ENCODE results near the gene ERFE. TPM values are rescaled to one million over a fixed set of nuclear protein-coding genes. Genes with fewer than 3 reads are reported as not detected.

The ERFE gene
- total and polyA plus RNA-seq, 10 of the 15 experiments (the other 5 are each of a cell fraction or from before 2014, with no cell fraction given) = not detected

GRCh38 chr2:238169048-238169707 lies 10.4 kb downstream of the ERFE start (continued):
- TF ChIP-seq BACH1 (IDR thresholded peaks at IDR 0.05; ENCODE audit: borderline replicate concordance) (no peak), BCL11A (IDR thresholded peaks at IDR 0.05; ENCODE audit: low read depth, low read length) (no peak), BCL3 (IDR thresholded peaks at IDR 0.05; ENCODE audit: borderline replicate concordance, insufficient read depth, low read depth, low read length, poor library complexity, severe bottlenecking) (no peak), ZBTB40 (IDR thresholded peaks at IDR 0.05; ENCODE audit: borderline replicate concordance) (no peak), MYB (IDR thresholded peaks at IDR 0.05; ENCODE audit: borderline replicate concordance, low read depth, low read length) (no peak), RFX5 (IDR thresholded peaks at IDR 0.05; ENCODE audit: low read depth, low read length) (no peak), RAD51 (IDR thresholded peaks at IDR 0.05) (no peak), RELA (IDR thresholded peaks at IDR 0.05; ENCODE audit: borderline replicate concordance, partially characterized antibody) (no peak), PKNOX1 (IDR thresholded peaks at IDR 0.05) (no peak), NFIC (IDR thresholded peaks at IDR 0.05; ENCODE audit: low read depth, low read length) (no peak)

All from GM12878 (cell line).